ENCODE data around the gene KCTD17. TPM values are rescaled to one million over a fixed set of nuclear protein-coding genes. Genes with fewer than 3 reads are reported as not detected.

KCTD17 gene
- total RNA-seq: 35.8 and 39.6 TPM in 2 replicates
- long read RNA-seq: 0 reads

DNA sequence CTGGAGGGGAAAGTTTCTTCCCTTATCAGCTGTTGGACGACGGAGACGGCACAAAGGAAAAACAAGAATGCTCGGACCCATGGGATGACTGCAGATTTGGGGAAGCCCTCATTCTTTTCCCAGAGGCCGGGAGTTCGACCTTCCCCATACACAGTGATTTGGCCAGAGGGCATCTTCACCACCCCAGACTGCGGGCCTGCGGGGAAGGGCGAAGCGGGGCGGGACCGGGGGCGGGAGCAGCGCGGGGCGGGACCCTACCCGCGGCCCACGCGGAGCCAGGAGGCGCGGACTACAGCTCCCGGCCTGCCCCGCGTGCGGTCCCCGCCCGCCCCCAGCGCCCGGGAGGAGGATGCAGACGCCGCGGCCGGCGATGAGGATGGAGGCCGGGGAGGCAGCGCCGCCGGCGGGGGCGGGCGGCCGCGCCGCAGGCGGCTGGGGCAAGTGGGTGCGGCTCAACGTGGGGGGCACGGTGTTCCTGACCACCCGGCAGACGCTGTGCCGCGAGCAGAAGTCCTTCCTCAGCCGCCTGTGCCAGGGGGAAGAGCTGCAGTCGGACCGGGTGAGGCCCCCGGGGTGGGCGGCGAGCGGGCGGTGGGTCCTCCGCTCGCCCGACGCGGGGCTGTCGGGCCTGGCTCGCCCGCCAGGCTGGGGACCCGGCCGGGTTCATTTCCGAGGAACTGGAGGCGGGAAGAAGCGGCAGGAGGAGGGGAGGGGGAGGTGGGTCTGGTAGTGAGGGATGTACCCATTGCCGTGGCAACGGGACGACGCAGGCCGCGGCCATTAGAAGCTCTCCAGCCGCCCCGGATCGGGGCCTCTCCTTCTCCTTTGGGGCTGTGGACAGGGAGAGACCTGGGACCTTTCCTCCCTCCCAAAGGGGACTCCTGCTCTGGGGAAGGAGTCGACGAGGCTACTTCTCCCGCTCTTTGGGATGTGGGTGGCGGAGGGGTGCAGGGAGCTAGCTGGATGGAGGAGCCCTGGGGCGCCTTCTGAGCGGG is at the start of gene KCTD17:
Gene KCTD17 (plus strand): TSS at position 352 of the 995 bp plus-strand sequence. CDS start 19 bp downstream, at position 371.
- Mint-ChIP-seq H3K27me3 (ENCODE audit: unreplicated experiment) (no peaks in the 10 kb centered on the region), H3K4me1 (ENCODE audit: unreplicated experiment) (peaks cover 10% of the 10 kb centered on the region), H3K27ac (ENCODE audit: unreplicated experiment) (peak within 1 kb of the TSS; percentile 58), H3K4me3 (ENCODE audit: unreplicated experiment) (peak within 1 kb of the TSS; percentile 73), H3K36me3 (ENCODE audit: unreplicated experiment) (peaks cover 4% of the 10 kb centered on the region), H3K9me3 (ENCODE audit: unreplicated experiment) (no peaks in the 10 kb centered on the region)
- TF ChIP-seq CTCF (IDR thresholded peaks at IDR 0.05): no peak
- DNase-seq (ENCODE audit: extremely low spot score, unreplicated experiment): peak; percentile 90

DNA sequence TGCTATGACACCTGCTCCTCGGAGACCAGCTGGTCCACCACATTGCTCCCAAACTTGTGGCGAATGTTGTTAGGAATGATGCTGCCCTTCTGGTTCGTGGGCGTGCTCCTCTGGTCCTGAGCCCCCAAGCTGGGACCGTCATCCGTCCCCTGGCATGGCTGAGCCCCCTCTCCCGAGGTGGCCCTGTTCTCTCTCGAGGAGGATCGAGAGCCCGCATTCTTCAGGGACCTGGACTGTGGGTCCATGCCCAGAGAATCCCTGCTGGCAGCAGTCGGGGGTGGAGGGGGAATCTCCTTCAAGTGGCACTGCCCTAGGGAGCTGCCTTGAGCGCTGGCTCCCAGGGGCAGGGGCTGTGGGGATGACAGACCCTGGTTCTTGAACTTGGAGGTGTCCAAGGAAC is 49.7 kb upstream of the KCTD17 start:
- Mint-ChIP-seq H3K27me3 (ENCODE audit: unreplicated experiment) (peaks cover 38% of the 10 kb centered on the region), H3K4me3 (ENCODE audit: unreplicated experiment) (no peak overlapping the region), H3K9me3 (ENCODE audit: unreplicated experiment) (no peaks in the 10 kb centered on the region), H3K27ac (ENCODE audit: unreplicated experiment) (no peak overlapping the region), H3K36me3 (ENCODE audit: unreplicated experiment) (no peaks in the 10 kb centered on the region), H3K4me1 (ENCODE audit: unreplicated experiment) (no peaks in the 10 kb centered on the region)
- DNase-seq (ENCODE audit: extremely low spot score, unreplicated experiment): no peak
- TF ChIP-seq CTCF (IDR thresholded peaks at IDR 0.05): no peak

- Mint-ChIP-seq H3K36me3 (ENCODE audit: unreplicated experiment) (no peaks in the 10 kb centered on the region), H3K4me1 (ENCODE audit: unreplicated experiment) (no peaks in the 10 kb centered on the region), H3K27ac (ENCODE audit: unreplicated experiment) (no peak overlapping the region), H3K4me3 (ENCODE audit: unreplicated experiment) (no peak overlapping the region), H3K9me3 (ENCODE audit: unreplicated experiment) (no peaks in the 10 kb centered on the region), H3K27me3 (ENCODE audit: unreplicated experiment) (peaks cover 40% of the 10 kb centered on the region)
- no peak for TF ChIP-seq CTCF (IDR thresholded peaks at IDR 0.05)
- no peak for DNase-seq (ENCODE audit: extremely low spot score, unreplicated experiment)
Measured at GRCh38 chr22:37002633-37003032, 48.9 kb upstream of the KCTD17 start.

DNA sequence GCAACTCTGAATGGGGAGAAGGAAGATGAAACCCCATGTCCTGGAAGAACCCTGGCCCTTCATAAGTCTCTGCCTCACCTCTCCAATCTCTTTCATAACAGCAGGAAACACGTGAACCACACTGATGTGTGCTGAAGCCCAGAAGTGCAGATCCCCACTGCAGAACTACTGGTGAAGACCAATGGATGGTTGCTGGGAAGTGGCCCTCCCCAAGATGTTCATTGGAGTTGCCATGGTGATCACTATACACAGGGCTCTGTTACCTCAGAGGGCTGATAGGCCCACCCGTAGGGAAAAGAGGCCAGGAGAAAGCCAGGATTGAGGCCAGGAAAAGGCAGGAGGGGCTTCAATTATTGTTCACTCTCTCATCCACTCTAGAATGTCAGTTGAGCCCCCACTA is 43.9 kb upstream of the KCTD17 start:
- TF ChIP-seq CTCF (IDR thresholded peaks at IDR 0.05): no peak
- Mint-ChIP-seq H3K4me3 (ENCODE audit: unreplicated experiment) (no peak overlapping the region), H3K27me3 (ENCODE audit: unreplicated experiment) (peaks cover 43% of the 10 kb centered on the region)

GRCh38 chr22:37008365-37008764 is 43.2 kb upstream of the KCTD17 start:
- Mint-ChIP-seq H3K27ac (ENCODE audit: unreplicated experiment) (no peak overlapping the region), H3K9me3 (ENCODE audit: unreplicated experiment) (no peaks in the 10 kb centered on the region)

More for the DNA sequence above, 43.9 kb upstream of the KCTD17 start:
- no peak for DNase-seq (ENCODE audit: extremely low spot score, unreplicated experiment)
- Mint-ChIP-seq H3K27ac (ENCODE audit: unreplicated experiment) (no peak overlapping the region), H3K9me3 (ENCODE audit: unreplicated experiment) (no peaks in the 10 kb centered on the region), H3K36me3 (ENCODE audit: unreplicated experiment) (no peaks in the 10 kb centered on the region), H3K4me1 (ENCODE audit: unreplicated experiment) (no peaks in the 10 kb centered on the region)

More at GRCh38 chr22:37008365-37008764, 43.2 kb upstream of the KCTD17 start:
- H3K4me3 Mint-ChIP-seq (ENCODE audit: unreplicated experiment): no peak overlapping the region
- H3K4me1 Mint-ChIP-seq (ENCODE audit: unreplicated experiment): no peaks in the 10 kb centered on the region
- no peak for TF ChIP-seq CTCF (IDR thresholded peaks at IDR 0.05)
- H3K36me3 Mint-ChIP-seq (ENCODE audit: unreplicated experiment): no peaks in the 10 kb centered on the region
- no peak for DNase-seq (ENCODE audit: extremely low spot score, unreplicated experiment)
- H3K27me3 Mint-ChIP-seq (ENCODE audit: unreplicated experiment): peaks cover 39% of the 10 kb centered on the region
